Measurements from ENCODE around the gene ADAM10. TPM values are rescaled to one million over a fixed set of nuclear protein-coding genes. Genes with fewer than 3 reads are reported as not detected.

The ADAM10 gene
- total and polyA plus RNA-seq, 7 donors, result 7.9 to 37.9 (median 33.1) TPM

GRCh38 chr15:58583171-58583908 lies 166.2 kb downstream of the ADAM10 start:
- Histone ChIP-seq H3K9me3 (peaks cover 3% of the 10 kb centered on the region), H3K36me3 (ENCODE audit: insufficient read depth in 1 of 2, low read depth in 1 of 2) (no peaks in the 10 kb centered on the region), H3K4me3 (no peak overlapping the region), H3K27me3 (ENCODE audit: insufficient read depth in 3 of 3, low read length in 2 of 3) (peaks cover 0 to 3% (median 0%) of the 10 kb centered on the region in 3 donors), H3K27ac (no peak overlapping the region), H3K4me1 (no peaks in the 10 kb centered on the region)
- WGBS, 3 donors, result 66 to 75% (median 69%) methylated on average over 3 of the region's 3 CpGs
- TF ChIP-seq, protein P1, sequence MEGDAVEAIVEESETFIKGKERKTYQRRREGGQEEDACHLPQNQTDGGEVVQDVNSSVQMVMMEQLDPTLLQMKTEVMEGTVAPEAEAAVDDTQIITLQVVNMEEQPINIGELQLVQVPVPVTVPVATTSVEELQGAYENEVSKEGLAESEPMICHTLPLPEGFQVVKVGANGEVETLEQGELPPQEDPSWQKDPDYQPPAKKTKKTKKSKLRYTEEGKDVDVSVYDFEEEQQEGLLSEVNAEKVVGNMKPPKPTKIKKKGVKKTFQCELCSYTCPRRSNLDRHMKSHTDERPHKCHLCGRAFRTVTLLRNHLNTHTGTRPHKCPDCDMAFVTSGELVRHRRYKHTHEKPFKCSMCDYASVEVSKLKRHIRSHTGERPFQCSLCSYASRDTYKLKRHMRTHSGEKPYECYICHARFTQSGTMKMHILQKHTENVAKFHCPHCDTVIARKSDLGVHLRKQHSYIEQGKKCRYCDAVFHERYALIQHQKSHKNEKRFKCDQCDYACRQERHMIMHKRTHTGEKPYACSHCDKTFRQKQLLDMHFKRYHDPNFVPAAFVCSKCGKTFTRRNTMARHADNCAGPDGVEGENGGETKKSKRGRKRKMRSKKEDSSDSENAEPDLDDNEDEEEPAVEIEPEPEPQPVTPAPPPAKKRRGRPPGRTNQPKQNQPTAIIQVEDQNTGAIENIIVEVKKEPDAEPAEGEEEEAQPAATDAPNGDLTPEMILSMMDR (IDR thresholded peaks at IDR 0.05), result no peak
- intact Hi-C loops (cut with DNase I), result no loop called here
- no peak for DNase-seq
- no peak for ATAC-seq

GRCh38 chr15:58582160-58582559 lies 167.3 kb downstream of the ADAM10 start:
- WGBS, 3 donors, result 58 to 70% (median 59%) methylated on average over 3 of the region's 3 CpGs
- DNase-seq (no peak), ATAC-seq (no peak)
- H3K27me3 ChIP-seq (ENCODE audit: insufficient read depth in 3 of 3, low read length in 2 of 3), result peaks cover 0 to 3% (median 0%) of the 10 kb centered on the region in 3 donors
- H3K4me1 ChIP-seq, result no peaks in the 10 kb centered on the region
- peaks cover 3% of the 10 kb centered on the region for H3K9me3 ChIP-seq
- H3K4me3 ChIP-seq, result no peak overlapping the region
- no peak overlapping the region for H3K27ac ChIP-seq
- TF ChIP-seq, protein P1 (IDR thresholded peaks at IDR 0.05), result no peak
- H3K36me3 ChIP-seq (ENCODE audit: insufficient read depth in 1 of 2, low read depth in 1 of 2), result no peaks in the 10 kb centered on the region
- intact Hi-C loops (cut with DNase I), result no loop called here

- no peak for ATAC-seq
- Histone ChIP-seq H3K4me1 (no peaks in the 10 kb centered on the region), H3K4me3 (no peak overlapping the region), H3K27me3 (ENCODE audit: insufficient read depth in 3 of 3, low read length in 2 of 3) (no peaks in the 10 kb centered on the region), H3K27ac (no peak overlapping the region), H3K9me3 (no peaks in the 10 kb centered on the region), H3K36me3 (ENCODE audit: insufficient read depth in 1 of 2, low read depth in 1 of 2) (no peaks in the 10 kb centered on the region)
- TF ChIP-seq, protein P1 (IDR thresholded peaks at IDR 0.05), result no peak
- DNase-seq, result no peak
- intact Hi-C loops (cut with DNase I), result no loop called here
Measured at GRCh38 chr15:58576657-58577056, 172.8 kb downstream of the ADAM10 start.

- WGBS, 3 donors, result 92 to 93% (median 93%) methylated on average over 14 of the region's 14 CpGs
- H3K27me3 ChIP-seq (ENCODE audit: insufficient read depth in 3 of 3, low read length in 2 of 3), result no peaks in the 10 kb centered on the region
- no peak for DNase-seq
- no peaks in the 10 kb centered on the region for H3K9me3 ChIP-seq
- no peak overlapping the region for H3K27ac ChIP-seq
- H3K36me3 ChIP-seq (ENCODE audit: insufficient read depth in 1 of 2, low read depth in 1 of 2), result no peaks in the 10 kb centered on the region
- H3K4me1 ChIP-seq, result no peaks in the 10 kb centered on the region
- intact Hi-C loops (cut with DNase I), result no loop called here
- H3K4me3 ChIP-seq, result no peak overlapping the region
- TF ChIP-seq, protein P1 (IDR thresholded peaks at IDR 0.05), result no peak
- ATAC-seq, result no peak
Measured at GRCh38 chr15:58575045-58575786, 174.3 kb downstream of the ADAM10 start.
